Effector memory CD4-positive, alpha-beta T cell (primary cell): ENCODE data around the gene MIPEP.

Experiments used
- DNase-seq, 3 donors: peaks; one replicate each; pipeline ENCODE4 v3.0.0-alpha.2; 2020
- H3K27ac ChIP-seq: 2 replicates; pipeline ENCODE4 v1.7.0; 2013; ENCODE audit warnings: mild to moderate bottlenecking, low read length, moderate library complexity; ENCODE audit not compliant: insufficient read depth, poor library complexity, severe bottlenecking
- H3K27me3 ChIP-seq: replicated peaks from 2 replicates; pipeline ENCODE4 v1.7.0; 2013; ENCODE audit warnings: mild to moderate bottlenecking, low read length; ENCODE audit not compliant: insufficient read depth, control insufficient read depth, poor library complexity, severe bottlenecking
- H3K36me3 ChIP-seq: 2 replicates; pipeline ENCODE4 v1.7.0; 2013; ENCODE audit warnings: mild to moderate bottlenecking, low read length, moderate library complexity; ENCODE audit not compliant: control insufficient read depth, insufficient read depth
- H3K4me1 ChIP-seq: 2 replicates; pipeline ENCODE4 v1.7.0; 2013; ENCODE audit warnings: low read length, mild to moderate bottlenecking; ENCODE audit not compliant: control insufficient read depth, insufficient read depth, poor library complexity, severe bottlenecking
- H3K4me3 ChIP-seq: 2 replicates; pipeline ENCODE4 v1.7.0; 2013; ENCODE audit warnings: low read length, low read depth, mild to moderate bottlenecking; ENCODE audit not compliant: insufficient read depth, poor library complexity, severe bottlenecking
- H3K9me3 ChIP-seq: 2 replicates; pipeline ENCODE4 v1.7.0; 2013; ENCODE audit warnings: mild to moderate bottlenecking, low read length, moderate library complexity; ENCODE audit not compliant: control insufficient read depth

The MIPEP gene

DNA sequence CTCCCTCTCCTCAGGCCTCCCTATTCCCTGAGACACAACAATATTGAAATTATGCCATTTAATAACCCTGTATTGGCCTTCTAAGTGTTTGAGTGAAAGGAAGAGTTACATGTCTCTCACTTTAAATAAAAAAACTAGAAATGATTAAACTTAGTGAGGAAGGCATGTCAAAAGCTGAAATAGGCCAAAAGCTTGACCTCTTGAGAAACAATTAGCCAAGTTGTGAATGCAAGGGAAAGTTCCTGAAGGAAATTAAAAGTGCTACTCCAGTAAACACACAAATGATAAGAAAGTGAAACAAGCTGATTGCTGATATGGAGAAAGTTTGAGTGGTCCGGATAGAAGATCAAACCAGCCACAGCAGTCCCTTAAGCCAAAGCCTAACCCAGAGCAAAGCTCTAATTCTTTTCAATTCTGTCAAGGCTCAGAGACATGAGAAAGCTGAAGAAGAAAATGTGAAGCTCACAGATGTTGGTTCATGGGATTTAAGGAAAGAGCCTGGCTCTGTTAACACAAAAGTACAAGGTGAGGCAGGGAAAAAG is 191.4 kb downstream of the MIPEP start:
- H3K27me3 ChIP-seq: no peaks in the 10 kb centered on the region
- DNase-seq: no peak
- peaks cover 11% of the 10 kb centered on the region for H3K4me1 ChIP-seq
- no peak overlapping the region for H3K4me3 ChIP-seq
- H3K27ac ChIP-seq: no peak overlapping the region
- no peaks in the 10 kb centered on the region for H3K36me3 ChIP-seq
- H3K9me3 ChIP-seq: no peaks in the 10 kb centered on the region

DNA sequence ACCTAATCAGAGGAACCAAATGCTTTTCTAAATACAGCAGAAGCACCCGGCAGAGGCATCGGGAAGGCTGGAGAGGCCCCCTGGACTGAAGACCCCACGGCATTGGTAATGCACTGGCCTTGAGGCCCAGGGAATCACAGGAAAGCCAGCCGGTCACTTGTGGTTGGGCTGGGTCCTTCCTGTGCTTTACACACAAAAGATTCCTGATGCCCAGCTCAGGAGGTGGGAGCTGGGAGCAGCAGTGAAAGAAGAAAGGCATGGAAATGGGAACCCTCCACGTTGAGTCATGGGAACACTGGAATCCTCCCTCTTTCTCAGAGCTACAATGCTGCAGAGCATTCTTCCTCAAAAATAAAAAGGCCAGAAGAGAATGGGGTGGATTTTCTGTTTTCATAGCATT is 192.6 kb downstream of the MIPEP start:
- Histone ChIP-seq H3K36me3 (no peaks in the 10 kb centered on the region), H3K4me1 (peaks cover 11% of the 10 kb centered on the region), H3K27me3 (no peaks in the 10 kb centered on the region), H3K9me3 (no peaks in the 10 kb centered on the region), H3K4me3 (peak overlapping the region; percentile 45), H3K27ac (peak overlapping the region; percentile 45)
- DNase-seq: no peak

DNA sequence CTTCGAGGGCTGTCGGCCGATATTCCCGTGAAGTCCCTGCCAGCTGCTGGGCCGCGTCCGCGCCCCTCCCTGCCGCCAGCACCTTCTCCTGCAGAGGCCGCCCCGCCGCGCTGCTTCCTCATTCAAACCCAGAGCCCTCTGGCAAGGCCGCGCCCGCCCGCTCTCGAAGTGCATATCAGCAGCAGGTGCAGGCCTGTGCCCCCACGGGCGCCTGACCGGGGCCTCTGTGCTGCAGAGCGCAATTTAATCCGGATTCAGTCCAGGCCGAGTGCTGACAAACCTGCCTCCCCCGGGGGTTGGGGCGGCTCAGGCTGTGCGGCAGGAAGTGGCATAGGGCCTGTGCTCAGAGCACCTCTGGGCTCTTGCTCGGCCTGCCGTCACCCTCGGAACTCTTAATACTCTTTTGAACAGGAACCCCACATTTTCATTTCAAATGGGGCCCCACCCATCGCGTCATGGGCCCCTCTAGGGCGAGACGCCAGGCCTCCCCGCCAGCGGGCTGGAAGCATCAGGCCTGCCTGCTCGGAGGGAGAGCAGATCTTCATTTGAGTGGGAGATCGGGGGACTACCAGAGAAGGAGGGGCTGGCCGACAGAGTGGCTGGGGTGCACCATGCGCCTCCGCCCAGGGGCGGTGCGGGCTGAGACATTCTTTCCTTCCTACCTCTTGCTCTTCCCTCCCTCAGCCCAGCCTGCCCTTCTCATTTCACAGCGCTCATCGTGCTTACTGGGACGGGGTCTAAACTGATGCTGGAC is 193.3 kb downstream of the MIPEP start:
- Histone ChIP-seq H3K4me1 (peaks cover 11% of the 10 kb centered on the region), H3K27me3 (no peaks in the 10 kb centered on the region), H3K4me3 (peak overlapping the region; percentile 45), H3K27ac (peak overlapping the region; percentile 45), H3K36me3 (no peaks in the 10 kb centered on the region), H3K9me3 (no peaks in the 10 kb centered on the region)
- peak in 2 of 3 donors; percentile 16 to 25 for DNase-seq

DNA sequence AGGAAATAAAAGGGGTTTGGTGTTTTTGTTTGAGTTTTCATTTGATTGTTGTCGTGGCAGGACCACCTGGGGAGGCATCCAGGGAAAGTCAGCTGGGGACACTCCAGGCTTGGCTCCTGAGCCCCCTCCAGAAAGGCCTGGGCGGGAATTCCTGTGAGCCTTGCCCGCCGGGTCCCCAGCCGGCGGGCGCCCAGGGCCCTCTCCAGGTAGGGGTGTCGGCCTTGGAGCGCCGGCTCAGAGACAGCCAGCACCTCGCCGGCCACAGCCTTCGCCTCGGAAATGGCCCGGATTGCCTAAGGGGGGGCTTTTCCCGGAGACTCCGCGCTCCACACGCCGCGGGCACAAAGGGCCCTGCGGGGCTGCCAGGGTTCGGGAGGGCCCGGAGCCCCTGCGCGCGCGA is 194.0 kb downstream of the MIPEP start:
- no peak overlapping the region for H3K27ac ChIP-seq
- H3K9me3 ChIP-seq: no peaks in the 10 kb centered on the region
- peaks cover 11% of the 10 kb centered on the region for H3K4me1 ChIP-seq
- H3K4me3 ChIP-seq: no peak overlapping the region
- H3K36me3 ChIP-seq: no peaks in the 10 kb centered on the region
- no peaks in the 10 kb centered on the region for H3K27me3 ChIP-seq
- DNase-seq: no peak

DNA sequence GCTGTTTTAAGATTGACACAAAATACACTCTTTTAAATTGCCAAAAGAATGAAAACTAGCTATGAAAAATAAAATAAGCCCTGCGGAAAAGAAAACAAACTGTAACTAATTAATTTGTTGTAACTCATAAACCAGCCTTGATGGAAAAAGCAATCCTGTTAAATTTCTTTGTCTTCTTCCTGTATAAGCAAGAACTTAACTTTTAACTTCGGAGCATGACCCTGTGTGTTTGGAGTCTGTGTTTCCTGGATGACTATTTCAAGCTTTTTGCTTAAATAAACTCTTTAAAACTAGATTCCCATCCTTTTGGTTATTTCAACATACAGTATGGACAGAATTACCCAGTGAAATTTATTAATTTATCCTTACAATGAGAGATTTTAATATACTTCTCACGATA is 196.4 kb downstream of the MIPEP start:
- Histone ChIP-seq H3K9me3 (no peaks in the 10 kb centered on the region), H3K4me1 (peaks cover 11% of the 10 kb centered on the region), H3K4me3 (no peak overlapping the region), H3K27ac (no peak overlapping the region), H3K27me3 (no peaks in the 10 kb centered on the region), H3K36me3 (no peaks in the 10 kb centered on the region)
- no peak for DNase-seq

DNA sequence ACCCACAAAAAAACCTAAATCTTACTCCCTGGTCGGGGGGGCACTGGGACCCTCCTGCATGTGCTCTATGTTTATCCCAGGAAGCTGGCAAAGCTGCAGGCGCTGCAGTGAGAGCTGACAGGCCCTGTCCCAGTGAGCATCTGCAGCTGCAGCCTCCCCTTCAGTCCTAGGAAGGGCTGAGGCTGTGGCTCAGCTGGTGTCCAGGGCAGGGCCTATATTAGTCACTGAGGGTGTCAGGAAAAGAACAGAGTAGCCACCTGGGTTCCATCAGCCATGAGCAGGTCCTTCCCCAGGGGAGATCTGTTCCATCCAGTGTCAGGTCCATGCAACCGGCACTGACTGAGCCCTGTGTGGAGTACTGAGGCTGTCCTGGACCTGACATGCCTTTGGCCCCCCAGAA is 198.5 kb downstream of the MIPEP start:
- Histone ChIP-seq H3K4me1 (peaks cover 3% of the 10 kb centered on the region), H3K4me3 (no peak overlapping the region), H3K36me3 (no peaks in the 10 kb centered on the region), H3K27me3 (no peaks in the 10 kb centered on the region), H3K9me3 (no peaks in the 10 kb centered on the region), H3K27ac (no peak overlapping the region)
- DNase-seq: no peak

DNA sequence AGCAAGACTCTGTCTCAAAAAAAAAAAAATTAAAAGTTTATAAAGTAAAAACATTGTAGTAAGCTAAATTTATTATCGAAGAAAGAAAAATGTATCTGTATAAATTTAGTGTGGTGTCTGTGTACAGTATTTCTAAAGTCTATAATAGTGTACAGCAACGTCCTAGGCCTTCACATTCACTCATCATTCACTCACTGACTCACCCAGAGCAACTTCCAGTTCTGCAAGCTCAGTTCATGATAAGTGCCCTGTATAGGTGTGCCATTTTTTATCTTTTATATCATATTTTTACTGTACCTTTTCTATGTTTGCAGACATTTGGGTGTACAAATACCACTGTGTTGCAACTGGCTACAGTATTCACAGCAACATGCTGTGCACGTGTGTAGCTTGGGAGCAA is 200.9 kb downstream of the MIPEP start:
- H3K9me3 ChIP-seq: no peaks in the 10 kb centered on the region
- H3K27me3 ChIP-seq: no peaks in the 10 kb centered on the region
- H3K27ac ChIP-seq: no peak overlapping the region
- no peak overlapping the region for H3K4me3 ChIP-seq
- H3K4me1 ChIP-seq: no peaks in the 10 kb centered on the region
- no peak for DNase-seq
- H3K36me3 ChIP-seq: no peaks in the 10 kb centered on the region

DNA sequence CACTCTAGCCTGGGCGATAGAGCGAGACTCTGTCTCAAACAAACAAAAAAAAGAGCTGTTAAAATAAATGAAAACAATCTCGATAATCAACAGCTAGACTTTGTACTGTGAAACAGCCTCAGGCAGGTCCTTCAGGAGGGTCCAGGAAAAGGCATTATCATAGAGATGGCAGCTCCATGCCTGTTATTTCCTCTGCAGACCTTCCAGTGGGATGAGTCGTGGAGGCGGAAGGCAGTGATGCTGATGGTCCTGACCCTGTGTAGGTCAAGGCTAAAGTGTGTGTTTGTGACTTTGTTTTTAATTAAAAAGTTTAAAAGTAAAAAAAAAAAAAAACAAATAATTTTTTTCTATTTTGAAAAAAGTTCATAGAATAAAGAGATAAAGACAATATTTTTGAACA is 201.6 kb downstream of the MIPEP start:
- Histone ChIP-seq H3K9me3 (no peaks in the 10 kb centered on the region), H3K4me1 (no peaks in the 10 kb centered on the region), H3K4me3 (no peak overlapping the region), H3K36me3 (no peaks in the 10 kb centered on the region), H3K27me3 (no peaks in the 10 kb centered on the region), H3K27ac (no peak overlapping the region)
- DNase-seq: no peak

DNA sequence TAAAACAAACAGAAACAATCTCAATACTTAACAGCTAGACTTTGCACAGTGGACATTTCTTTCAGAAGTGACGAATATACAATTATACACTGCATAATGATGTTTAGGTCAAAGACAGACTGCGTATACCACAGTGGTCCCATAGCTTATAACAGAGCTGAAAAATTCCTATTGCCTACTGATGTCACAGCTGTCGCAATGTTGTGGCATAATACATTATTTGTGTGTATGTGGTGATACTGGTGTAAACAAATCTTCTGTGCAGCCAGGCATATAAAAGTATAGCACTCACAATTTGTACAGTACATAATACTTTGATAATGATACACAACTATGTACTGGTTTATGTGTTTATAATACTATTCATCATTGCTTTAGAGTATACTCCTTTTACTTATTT is 202.3 kb downstream of the MIPEP start:
- no peak for DNase-seq
- H3K27ac ChIP-seq: no peak overlapping the region
- no peak overlapping the region for H3K4me3 ChIP-seq
- H3K9me3 ChIP-seq: no peaks in the 10 kb centered on the region
- no peaks in the 10 kb centered on the region for H3K36me3 ChIP-seq
- no peaks in the 10 kb centered on the region for H3K27me3 ChIP-seq
- H3K4me1 ChIP-seq: no peaks in the 10 kb centered on the region

DNA sequence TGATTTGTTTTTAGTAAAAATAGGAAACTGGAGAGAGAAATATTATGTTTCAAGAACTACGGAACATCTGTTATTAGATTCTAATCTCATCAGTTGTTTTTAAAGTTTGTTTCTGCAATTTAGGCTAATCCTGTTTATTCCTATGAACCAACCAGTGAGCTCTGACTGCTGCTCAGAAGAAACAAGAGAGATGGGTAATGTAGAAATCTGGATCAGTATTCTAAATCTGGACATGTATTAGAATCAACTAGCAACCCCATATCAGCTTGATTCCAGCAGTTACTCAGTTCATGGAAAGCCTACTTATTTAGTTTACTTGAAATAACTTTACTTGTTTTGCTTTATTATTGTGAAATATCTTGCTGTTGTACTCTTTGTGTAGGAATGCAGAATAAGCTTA is 203.8 kb downstream of the MIPEP start:
- no peak overlapping the region for H3K4me3 ChIP-seq
- H3K36me3 ChIP-seq: no peaks in the 10 kb centered on the region
- H3K9me3 ChIP-seq: no peaks in the 10 kb centered on the region
- no peaks in the 10 kb centered on the region for H3K27me3 ChIP-seq
- H3K4me1 ChIP-seq: no peaks in the 10 kb centered on the region
- no peak for DNase-seq
- H3K27ac ChIP-seq: no peak overlapping the region
